Esophagus (tissue), 2 donors: ENCODE results near the gene MS4A1. TPM values are rescaled to one million over a fixed set of nuclear protein-coding genes. Genes with fewer than 3 reads are reported as not detected.

Source experiments
- H3K27ac ChIP-seq, 2 donors: one replicate each; pipeline ENCODE4 v1.5.1; 2013; ENCODE audit warnings: low read depth in 2 of 2, mild to moderate bottlenecking in 2 of 2, inconsistent platforms in 1 of 2, low read length in 1 of 2, moderate library complexity in 1 of 2
- H3K27me3 ChIP-seq, 2 donors: one replicate each; pipeline ENCODE4 v1.6.1; 2013; ENCODE audit warnings: low read length in 2 of 2, control low read depth in 1 of 2, mild to moderate bottlenecking in 1 of 2; ENCODE audit not compliant: insufficient read depth in 2 of 2, control insufficient read depth in 1 of 2
- H3K36me3 ChIP-seq, 2 donors: one replicate each; pipeline ENCODE4 v1.6.1; 2013; ENCODE audit warnings: low read length in 1 of 2; ENCODE audit not compliant: control insufficient read depth in 2 of 2, insufficient read depth in 2 of 2
- H3K4me1 ChIP-seq, 2 donors: one replicate each; pipeline ENCODE4 v1.6.1; 2013; ENCODE audit warnings: low read length in 1 of 2; ENCODE audit not compliant: control insufficient read depth in 2 of 2, insufficient read depth in 2 of 2
- H3K4me3 ChIP-seq, 2 donors: one replicate each; pipeline ENCODE4 v1.5.1; 2013; ENCODE audit warnings: low read length in 2 of 2, mild to moderate bottlenecking in 2 of 2, low read depth in 1 of 2, moderate library complexity in 1 of 2
- H3K9me3 ChIP-seq, 2 donors: one replicate each; pipeline ENCODE4 v1.6.1; 2013; ENCODE audit warnings: mild to moderate bottlenecking in 2 of 2, low read depth in 1 of 2, low read length in 1 of 2, moderate library complexity in 1 of 2; ENCODE audit not compliant: control insufficient read depth in 2 of 2, insufficient read depth in 1 of 2
- WGBS, 2 donors: extraction: QIAGEN DNeasy Blood & Tissue Kit; methylation state at CpG; one replicate each; pipeline ENCODE4 v1.1.7; 2013; 5-methylcytosine and 5-hydroxymethylcytosine counted together
- polyA plus RNA-seq, 2 donors: library from polyadenylated mRNA; stranded (reverse); fragments of 200-250 nt; gene quantifications; one replicate each; pipeline ENCODE4 v1.2.3, GENCODE V29; 2013
- donor health status: healthy with polysubstance abuse.
- donor health status: Bipolar disorder and iron deficiency.

The MS4A1 gene
- polyA plus RNA-seq, 2 donors: 0.36 to 1.5 TPM

- Histone ChIP-seq H3K36me3 (no peaks in the 10 kb centered on the region), H3K27me3 (no peaks in the 10 kb centered on the region), H3K27ac (no peak overlapping the region), H3K9me3 (peaks cover 0 to 2% of the 10 kb centered on the region in 2 donors), H3K4me1 (no peaks in the 10 kb centered on the region), H3K4me3 (no peak overlapping the region)
Observed at GRCh38 chr11:60454212-60454611, 1.4 kb upstream of the MS4A1 start.

DNA sequence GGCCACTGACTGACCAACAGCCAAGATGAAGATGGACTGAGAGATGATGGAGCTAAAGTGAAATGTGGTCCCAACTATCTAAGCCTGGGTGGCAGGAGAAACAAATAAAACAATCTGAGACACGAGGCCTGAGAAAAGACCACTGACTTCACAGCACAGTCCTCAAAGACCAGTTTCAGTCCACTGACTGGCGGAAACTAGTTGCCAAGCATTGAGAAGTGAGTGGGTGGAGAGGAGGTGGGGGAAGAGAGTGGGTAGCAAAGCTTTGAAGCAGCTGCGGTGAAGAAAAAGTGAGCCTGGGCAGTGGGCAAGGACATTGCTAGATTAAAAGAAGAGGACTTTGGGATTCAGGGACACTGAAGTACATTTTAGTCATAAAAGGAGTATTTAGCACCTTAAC, 1.9 kb downstream of the MS4A1 start:
- H3K4me1 ChIP-seq: no peaks in the 10 kb centered on the region
- no peaks in the 10 kb centered on the region for H3K27me3 ChIP-seq
- H3K27ac ChIP-seq: no peak overlapping the region
- WGBS, 2 donors: 67 to 75% methylated on average over 3 of the region's 3 CpGs
- H3K36me3 ChIP-seq: no peaks in the 10 kb centered on the region
- H3K4me3 ChIP-seq: no peak overlapping the region
- H3K9me3 ChIP-seq: peaks cover 0 to 2% of the 10 kb centered on the region in 2 donors

GRCh38 chr11:60459345-60459744, 3.7 kb downstream of the MS4A1 start:
- Histone ChIP-seq H3K27ac (no peak overlapping the region), H3K27me3 (no peaks in the 10 kb centered on the region), H3K36me3 (no peaks in the 10 kb centered on the region), H3K4me1 (no peaks in the 10 kb centered on the region), H3K4me3 (no peak overlapping the region), H3K9me3 (peaks cover 0 to 2% of the 10 kb centered on the region in 2 donors)
- WGBS, 2 donors: 95 to 97% methylated on average over 1 of the region's 1 CpG

DNA sequence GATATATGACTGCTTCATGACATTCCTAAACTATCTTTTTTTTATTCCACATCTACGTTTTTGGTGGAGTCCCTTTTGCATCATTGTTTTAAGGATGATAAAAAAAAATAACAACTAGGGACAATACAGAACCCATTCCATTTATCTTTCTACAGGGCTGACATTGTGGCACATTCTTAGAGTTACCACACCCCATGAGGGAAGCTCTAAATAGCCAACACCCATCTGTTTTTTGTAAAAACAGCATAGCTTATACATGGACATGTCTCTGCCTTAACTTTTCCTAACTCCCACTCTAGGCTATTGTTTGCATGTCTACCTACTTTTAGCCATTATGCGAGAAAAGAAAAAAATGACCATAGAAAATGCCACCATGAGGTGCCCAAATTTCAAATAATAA, 13.2 kb downstream of the MS4A1 start:
- Histone ChIP-seq H3K27ac (no peak overlapping the region), H3K4me3 (no peak overlapping the region), H3K9me3 (no peaks in the 10 kb centered on the region), H3K4me1 (no peaks in the 10 kb centered on the region), H3K27me3 (no peaks in the 10 kb centered on the region), H3K36me3 (no peaks in the 10 kb centered on the region)
- 65 to 66% methylated on average over 2 of the region's 2 CpGs for WGBS, 2 donors

DNA sequence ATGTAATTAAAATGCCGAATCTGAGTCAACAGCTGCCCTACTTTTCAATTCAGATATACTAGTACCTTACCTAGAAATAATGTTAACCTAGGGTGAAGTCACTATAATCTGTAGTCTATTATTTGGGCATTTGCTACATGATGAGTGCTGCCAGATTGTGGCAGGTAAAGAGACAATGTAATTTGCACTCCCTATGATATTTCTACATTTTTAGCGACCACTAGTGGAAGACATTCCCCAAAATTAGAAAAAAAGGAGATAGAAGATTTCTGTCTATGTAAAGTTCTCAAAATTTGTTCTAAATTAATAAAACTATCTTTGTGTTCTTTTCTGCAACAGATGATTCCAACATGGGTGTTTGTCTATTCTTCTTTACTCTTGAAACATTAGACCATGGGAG, 14.1 kb downstream of the MS4A1 start:
- Histone ChIP-seq H3K9me3 (no peaks in the 10 kb centered on the region), H3K4me1 (no peaks in the 10 kb centered on the region), H3K4me3 (no peak overlapping the region), H3K27ac (no peak overlapping the region), H3K36me3 (no peaks in the 10 kb centered on the region), H3K27me3 (no peaks in the 10 kb centered on the region)
- 61% methylated on average over 2 of the region's 2 CpGs for WGBS, 2 donors

- Histone ChIP-seq H3K27ac (no peak overlapping the region), H3K4me3 (no peak overlapping the region), H3K4me1 (no peaks in the 10 kb centered on the region), H3K9me3 (no peaks in the 10 kb centered on the region), H3K36me3 (no peaks in the 10 kb centered on the region), H3K27me3 (no peaks in the 10 kb centered on the region)
- WGBS, 2 donors: 64 to 67% methylated on average over 6 of the region's 6 CpGs
Observed at GRCh38 chr11:60477035-60477445, 21.4 kb downstream of the MS4A1 start.

DNA sequence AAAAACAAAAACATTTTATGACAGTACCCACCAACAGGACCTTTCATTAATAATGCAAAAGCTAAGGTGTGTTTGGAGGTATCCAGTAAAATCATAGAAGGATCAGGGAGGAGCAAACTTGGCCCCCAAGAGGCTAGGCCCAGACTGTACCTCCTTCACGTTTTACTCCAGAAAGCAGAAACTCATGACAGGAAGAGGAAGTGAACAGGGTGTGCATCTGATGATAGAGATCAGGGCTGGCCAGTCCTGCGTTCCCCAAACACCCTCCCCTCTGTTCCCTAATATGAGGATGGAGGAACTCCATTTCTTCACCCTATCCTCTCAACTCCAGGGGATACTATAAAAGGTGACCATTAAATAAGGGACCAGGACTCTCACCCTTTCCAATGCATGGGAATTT, 26.7 kb downstream of the MS4A1 start:
- WGBS, 2 donors: 47 to 62% methylated on average over 2 of the region's 2 CpGs
- Histone ChIP-seq H3K36me3 (no peaks in the 10 kb centered on the region), H3K27ac (no peak overlapping the region), H3K9me3 (no peaks in the 10 kb centered on the region), H3K27me3 (no peaks in the 10 kb centered on the region), H3K4me1 (no peaks in the 10 kb centered on the region), H3K4me3 (no peak overlapping the region)

- WGBS, 2 donors: 65 to 76% methylated on average over 5 of the region's 5 CpGs
- Histone ChIP-seq H3K4me3 (no peak overlapping the region), H3K27me3 (no peaks in the 10 kb centered on the region), H3K36me3 (no peaks in the 10 kb centered on the region), H3K9me3 (no peaks in the 10 kb centered on the region), H3K4me1 (no peaks in the 10 kb centered on the region), H3K27ac (no peak overlapping the region)
Observed at GRCh38 chr11:60485987-60486386, 30.3 kb downstream of the MS4A1 start.

- Histone ChIP-seq H3K27ac (no peak within 1 kb of the TSS), H3K36me3 (no peaks in the 10 kb centered on the region), H3K4me1 (no peaks in the 10 kb centered on the region), H3K9me3 (no peaks in the 10 kb centered on the region), H3K4me3 (no peak within 1 kb of the TSS), H3K27me3 (no peaks in the 10 kb centered on the region)
- 68 to 74% methylated on average over 4 of the region's 4 CpGs for WGBS, 2 donors
Observed at GRCh38 chr11:60492488-60493009, 36.9 kb downstream of the MS4A1 start, which contains the start of gene MS4A12. TSS of gene MS4A12 (plus strand) at chr11:60492778. CDS start at chr11:60497319, 4,541 bp downstream.

DNA sequence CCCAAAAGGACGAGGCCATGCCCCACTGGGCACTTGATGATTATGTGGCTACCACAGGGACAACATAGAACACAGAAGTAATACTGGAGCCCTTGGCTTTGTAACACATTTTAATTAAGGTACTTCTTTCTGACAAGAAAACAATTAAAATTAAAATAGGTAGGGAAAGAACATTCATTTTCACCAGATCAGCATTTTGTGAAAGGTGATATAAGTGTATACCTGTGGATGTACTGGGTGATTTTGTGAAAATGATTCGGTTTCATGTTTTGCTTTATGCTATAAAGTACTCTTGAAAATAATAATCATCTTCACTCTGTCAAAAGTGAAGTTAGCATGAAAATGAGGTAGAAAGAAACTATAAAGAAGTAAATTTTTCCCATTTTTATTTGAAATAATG, 37.8 kb downstream of the MS4A1 start:
- Histone ChIP-seq H3K4me3 (no peak overlapping the region), H3K4me1 (no peaks in the 10 kb centered on the region), H3K27me3 (no peaks in the 10 kb centered on the region), H3K9me3 (no peaks in the 10 kb centered on the region), H3K27ac (no peak overlapping the region), H3K36me3 (no peaks in the 10 kb centered on the region)
- 79 to 84% methylated on average over 2 of the region's 2 CpGs for WGBS, 2 donors
